K562 (cell line): ENCODE data around the gene CCDC201.

ENCODE experiments used
- EGR1 ChIP-seq: fragments of 450-650 bp; conservative IDR thresholded peaks from 2 replicates; pipeline ENCODE4 v1.6.1; 2017; ENCODE audit warnings: mild to moderate bottlenecking
- SRSF1 ChIP-seq: fragments of 200-400 bp; formaldehyde crosslinking; IDR thresholded peaks from 2 replicates; pipeline ENCODE4 v1.6.1; 2017; ENCODE audit warnings: mild to moderate bottlenecking, low read depth, low read length, moderate library complexity

DNA sequence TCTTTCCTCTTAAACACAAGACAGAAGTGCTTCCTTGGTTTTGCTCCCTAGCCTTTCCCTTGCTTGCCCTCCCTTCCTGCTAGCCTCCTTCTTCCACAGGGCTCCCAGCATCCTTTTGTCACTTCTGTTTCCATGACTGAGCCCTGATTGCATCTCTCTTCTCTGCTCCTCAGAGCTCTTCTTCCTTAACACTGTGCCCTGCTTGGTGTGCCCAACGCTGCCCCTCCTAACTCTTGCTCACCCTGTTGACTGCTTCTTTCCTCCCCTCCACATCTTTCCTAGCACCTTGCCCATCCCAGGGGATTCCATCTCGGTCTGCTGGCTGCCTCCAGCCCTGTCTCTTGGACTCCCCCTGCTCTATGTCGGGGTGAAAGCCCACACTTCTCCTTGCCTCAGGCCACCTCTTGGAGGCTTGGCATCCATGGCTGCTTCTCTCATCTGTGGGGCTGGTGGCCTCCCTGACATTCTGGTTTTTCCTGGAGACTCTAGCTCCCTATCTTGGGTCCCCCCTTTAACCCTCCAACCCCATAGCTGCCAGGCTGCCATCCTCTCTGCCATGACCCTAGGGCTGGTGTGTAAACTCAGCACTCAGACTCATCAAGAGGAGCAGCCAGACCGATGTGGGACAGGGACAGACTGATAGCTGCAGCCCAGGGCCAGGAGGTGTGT lies 21.2 kb upstream of the CCDC201 start:
- TF ChIP-seq EGR1: no peak
- TF ChIP-seq SRSF1: no peak
